HG02678 (cell line): Measurements from ENCODE around the gene GP1BA.

Experiments
- ATAC-seq: cut with Tn5 transposase; IDR thresholded peaks from one replicate; pipeline ENCODE4 v1.9.1; 2021; ENCODE audit warnings: mild to moderate bottlenecking, moderate library complexity; ENCODE audit not compliant: unreplicated experiment

Gene GP1BA

GRCh38 chr17:4931963-4932362, at the start of gene GP1BA:
Gene GP1BA (plus strand): TSS chr17:4932277. CDS start chr17:4932605, 328 bp downstream.
- no peak for ATAC-seq

- no peak for ATAC-seq
These were observed 47.6 kb upstream of the GP1BA start for GRCh38 chr17:4884489-4884888.

GRCh38 chr17:4886830-4887229, 45.2 kb upstream of the GP1BA start:
- no peak for ATAC-seq

- no peak for ATAC-seq
These were observed 44.5 kb upstream of the GP1BA start for GRCh38 chr17:4887581-4887980.

- ATAC-seq: no peak
These were observed 40.4 kb upstream of the GP1BA start for GRCh38 chr17:4891411-4892410.

- no peak for ATAC-seq
These were observed 39.4 kb upstream of the GP1BA start for GRCh38 chr17:4892499-4893221.

- no peak for ATAC-seq
These were observed 38.8 kb upstream of the GP1BA start for GRCh38 chr17:4893272-4893671.

GRCh38 chr17:4893721-4894560, 38.1 kb upstream of the GP1BA start:
- no peak for ATAC-seq

- no peak for ATAC-seq
These were observed 37.0 kb upstream of the GP1BA start for GRCh38 chr17:4895121-4895520.

- no peak for ATAC-seq
These were observed 36.3 kb upstream of the GP1BA start for GRCh38 chr17:4895657-4896331.

GRCh38 chr17:4896332-4897197, 35.5 kb upstream of the GP1BA start:
- ATAC-seq: no peak

GRCh38 chr17:4897198-4897687, 34.8 kb upstream of the GP1BA start:
- no peak for ATAC-seq

GRCh38 chr17:4897785-4898184, 34.3 kb upstream of the GP1BA start:
- no peak for ATAC-seq

- ATAC-seq: no peak
These were observed 33.7 kb upstream of the GP1BA start for GRCh38 chr17:4898351-4898750.

GRCh38 chr17:4898927-4899326, 33.1 kb upstream of the GP1BA start:
- ATAC-seq: peak; percentile 6

- peak; percentile 66 for ATAC-seq
These were observed 32.5 kb upstream of the GP1BA start, which contains the start of gene C17orf107 for GRCh38 chr17:4899341-4900230. Gene C17orf107 (plus strand): TSS chr17:4899536. CDS start chr17:4899763, 227 bp downstream.

- no peak for ATAC-seq
These were observed 31.6 kb upstream of the GP1BA start for GRCh38 chr17:4900231-4901107.
